Stimulated activated CD8-positive, alpha-beta memory T cell treated with anti-CD3 and anti-CD28 coated beads, Interleukin-15, amount 100 ng/mL, for 4 hours (primary cell): ENCODE measurements around the gene PPP1R9A.

ENCODE experiments used
- DNase-seq, 2 donors: peaks; one replicate each; pipeline ENCODE4 v3.0.0-alpha.2; 2020; ENCODE audit warnings: low read depth in 2 of 2

PPP1R9A gene

GRCh38 chr7:95318501-95319100 lies 411.2 kb downstream of the PPP1R9A start:
- no peak for DNase-seq

GRCh38 chr7:95319570-95319969 lies 412.2 kb downstream of the PPP1R9A start:
- DNase-seq, result no peak

- no peak for DNase-seq
Observed at GRCh38 chr7:95320651-95321050, 413.3 kb downstream of the PPP1R9A start.

GRCh38 chr7:95321720-95322119 lies 414.3 kb downstream of the PPP1R9A start:
- DNase-seq, result no peak

GRCh38 chr7:95322396-95322795 lies 415.0 kb downstream of the PPP1R9A start:
- no peak for DNase-seq

GRCh38 chr7:95322854-95323253 lies 415.5 kb downstream of the PPP1R9A start:
- DNase-seq, result no peak

- no peak for DNase-seq
Observed at GRCh38 chr7:95323410-95324129, 416.2 kb downstream of the PPP1R9A start.

- no peak for DNase-seq
Observed at GRCh38 chr7:95324431-95324830, 417.0 kb downstream of the PPP1R9A start, which contains the start of gene PON1. Gene PON1 (minus strand): TSS chr7:95324532. CDS start chr7:95324475, 57 bp downstream.

GRCh38 chr7:95327356-95327755 lies 420.0 kb downstream of the PPP1R9A start:
- DNase-seq, result no peak

- no peak for DNase-seq
Observed at GRCh38 chr7:95330204-95330960, 423.0 kb downstream of the PPP1R9A start.

GRCh38 chr7:95330961-95331337 lies 423.6 kb downstream of the PPP1R9A start:
- DNase-seq, result no peak

- no peak for DNase-seq
Observed at GRCh38 chr7:95334447-95334846, 427.1 kb downstream of the PPP1R9A start.

GRCh38 chr7:95335093-95335492 lies 427.7 kb downstream of the PPP1R9A start:
- no peak for DNase-seq

GRCh38 chr7:95338832-95339231 lies 431.4 kb downstream of the PPP1R9A start:
- DNase-seq, result no peak

- DNase-seq, result no peak
Observed at GRCh38 chr7:95340491-95340890, 433.1 kb downstream of the PPP1R9A start.

- no peak for DNase-seq
Observed at GRCh38 chr7:95342029-95342428, 434.6 kb downstream of the PPP1R9A start.

GRCh38 chr7:95342642-95343307 lies 435.4 kb downstream of the PPP1R9A start:
- DNase-seq, result no peak
